Neutrophil (primary cell): ENCODE measurements around the gene NPAS3.

Source experiments
- H3K27ac ChIP-seq: fragments of 200-600 bp; sonication (generic); 2 replicates; pipeline ENCODE4 v1.5.1; 2016; ENCODE audit warnings: mild to moderate bottlenecking, moderate library complexity
- H3K27me3 ChIP-seq: fragments of 200-600 bp; sonication (generic); 2 replicates; pipeline ENCODE4 v1.6.0; 2016; ENCODE audit warnings: mild to moderate bottlenecking
- H3K36me3 ChIP-seq: fragments of 200-600 bp; sonication (generic); 2 replicates; pipeline ENCODE4 v1.5.1; 2017
- H3K4me1 ChIP-seq, 2 experiments: fragments of 200-600 bp in 1 of 2; sonication (generic) in 1 of 2; 1 replicate in 1 of 2; 2 replicates in 1 of 2; pipeline versions ENCODE4 v1.5.1 to v1.6.1; 2013 to 2016; ENCODE audit warnings: low read depth in 1 of 2, low read length in 1 of 2, mild to moderate bottlenecking in 1 of 2, moderate library complexity in 1 of 2; ENCODE audit not compliant: control insufficient read depth in 1 of 2, insufficient read depth in 1 of 2
- H3K4me3 ChIP-seq, 2 experiments: fragments of 200-600 bp in 1 of 2; sonication (generic) in 1 of 2; 1 replicate in 1 of 2; 2 replicates in 1 of 2; pipeline ENCODE4 v1.5.1; 2013 to 2016; ENCODE audit warnings: low read depth in 1 of 2, low read length in 1 of 2, mild to moderate bottlenecking in 1 of 2, moderate library complexity in 1 of 2
- H3K9me3 ChIP-seq: fragments of 200-600 bp; sonication (generic); 2 replicates; pipeline ENCODE4 v1.5.1; 2016
- CTCF ChIP-seq: fragments of 200-600 bp; sonication (generic); IDR thresholded peaks from 2 replicates; pipeline ENCODE4 v1.5.1; 2016; ENCODE audit warnings: antibody characterized with exemption

Gene NPAS3

GRCh38 chr14:33364466-33364865 is 425.8 kb downstream of the NPAS3 start:
- no peaks in the 10 kb centered on the region for H3K4me1 ChIP-seq
- H3K36me3 ChIP-seq: no peaks in the 10 kb centered on the region
- no peak overlapping the region for H3K27ac ChIP-seq
- H3K4me3 ChIP-seq: no peak overlapping the region
- no peaks in the 10 kb centered on the region for H3K27me3 ChIP-seq
- H3K9me3 ChIP-seq: no peaks in the 10 kb centered on the region
- TF ChIP-seq CTCF: no peak

- H3K36me3 ChIP-seq: no peaks in the 10 kb centered on the region
- no peak overlapping the region for H3K27ac ChIP-seq
- no peaks in the 10 kb centered on the region for H3K4me1 ChIP-seq
- H3K9me3 ChIP-seq: no peaks in the 10 kb centered on the region
- no peak overlapping the region for H3K4me3 ChIP-seq
- no peak for TF ChIP-seq CTCF
- no peaks in the 10 kb centered on the region for H3K27me3 ChIP-seq
Measured at GRCh38 chr14:33369041-33369440, 430.4 kb downstream of the NPAS3 start.

DNA sequence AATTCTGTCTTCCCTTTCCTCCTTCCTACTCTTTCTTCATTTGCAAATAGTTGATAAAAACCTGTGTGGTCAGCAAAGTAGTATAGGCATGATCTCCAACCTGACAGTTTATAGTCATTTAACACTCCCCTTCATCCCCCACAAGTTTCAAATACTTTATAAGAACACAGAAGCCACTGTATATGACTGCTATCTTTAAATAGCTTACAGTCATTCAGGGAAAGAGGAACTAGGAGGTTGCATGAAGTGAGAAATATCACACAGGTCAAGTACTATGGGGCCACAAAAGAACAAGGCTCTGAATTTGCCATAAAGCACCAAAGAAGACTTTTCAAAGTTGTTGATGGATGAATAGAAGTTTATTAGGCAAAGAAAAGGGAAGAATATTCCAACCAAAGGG is 431.3 kb downstream of the NPAS3 start:
- Histone ChIP-seq H3K4me3 (no peak overlapping the region), H3K36me3 (no peaks in the 10 kb centered on the region), H3K27ac (no peak overlapping the region), H3K4me1 (no peaks in the 10 kb centered on the region), H3K27me3 (no peaks in the 10 kb centered on the region), H3K9me3 (no peaks in the 10 kb centered on the region)
- no peak for TF ChIP-seq CTCF

- no peak overlapping the region for H3K4me3 ChIP-seq
- no peaks in the 10 kb centered on the region for H3K36me3 ChIP-seq
- H3K4me1 ChIP-seq: no peaks in the 10 kb centered on the region
- no peaks in the 10 kb centered on the region for H3K9me3 ChIP-seq
- no peak overlapping the region for H3K27ac ChIP-seq
- no peaks in the 10 kb centered on the region for H3K27me3 ChIP-seq
- TF ChIP-seq CTCF: no peak
Measured at GRCh38 chr14:33370426-33370825, 431.7 kb downstream of the NPAS3 start.

DNA sequence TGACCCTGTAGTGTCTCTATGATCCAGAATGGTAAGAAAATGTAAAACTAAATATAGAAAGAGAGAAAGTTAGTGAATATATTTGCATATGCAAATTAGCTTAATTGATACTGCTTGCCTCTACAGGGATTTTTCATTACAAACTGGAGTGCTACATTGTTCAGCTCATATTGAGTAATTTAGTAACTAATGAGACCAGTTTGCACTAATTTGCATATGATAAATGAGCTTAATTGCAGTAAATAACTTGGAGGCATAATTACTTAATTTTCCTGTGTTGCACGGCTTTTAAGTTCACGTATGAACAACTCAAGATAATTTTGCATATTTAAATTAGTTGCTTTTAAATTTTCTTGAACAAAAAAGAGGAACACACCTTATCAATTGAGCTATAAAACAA is 436.5 kb downstream of the NPAS3 start:
- Histone ChIP-seq H3K4me3 (no peak overlapping the region), H3K9me3 (no peaks in the 10 kb centered on the region), H3K27ac (no peak overlapping the region), H3K36me3 (no peaks in the 10 kb centered on the region), H3K27me3 (no peaks in the 10 kb centered on the region), H3K4me1 (no peaks in the 10 kb centered on the region)
- TF ChIP-seq CTCF: no peak

- no peaks in the 10 kb centered on the region for H3K27me3 ChIP-seq
- no peaks in the 10 kb centered on the region for H3K36me3 ChIP-seq
- no peaks in the 10 kb centered on the region for H3K4me1 ChIP-seq
- no peak for TF ChIP-seq CTCF
- H3K4me3 ChIP-seq: no peak overlapping the region
- no peak overlapping the region for H3K27ac ChIP-seq
- no peaks in the 10 kb centered on the region for H3K9me3 ChIP-seq
Measured at GRCh38 chr14:33375786-33376185, 437.1 kb downstream of the NPAS3 start.
